ENCODE data around the gene PDE6A. TPM values are rescaled to one million over a fixed set of nuclear protein-coding genes. Genes with fewer than 3 reads are reported as not detected.

The PDE6A gene
- polyA plus RNA-seq, 1 donor: 0.25 TPM

DNA sequence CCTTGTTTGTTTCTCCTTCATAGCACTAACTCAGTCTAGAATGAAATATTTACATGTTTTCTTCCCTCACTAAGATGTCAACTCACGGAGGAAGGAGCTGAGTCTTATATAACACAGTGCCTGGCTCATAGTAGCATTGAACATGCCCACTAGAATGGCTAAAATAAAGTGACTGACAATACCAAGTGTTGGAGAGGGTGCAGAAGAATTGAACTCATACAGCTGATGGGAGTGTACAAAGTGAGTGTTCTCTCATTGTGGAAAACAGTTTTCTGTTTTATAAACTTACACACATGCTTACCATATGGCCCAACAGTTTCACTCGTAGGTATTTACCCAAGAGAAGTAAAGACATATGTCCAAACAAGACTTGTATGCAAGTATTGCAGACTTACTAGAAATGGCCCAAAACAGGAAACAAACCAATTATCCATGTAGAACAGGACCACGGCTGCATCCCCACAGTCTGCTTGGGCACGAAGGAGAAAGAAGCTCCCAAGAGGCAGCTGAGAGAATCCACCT is 127.0 kb downstream of the PDE6A start:
- DNase-seq: no peak

DNA sequence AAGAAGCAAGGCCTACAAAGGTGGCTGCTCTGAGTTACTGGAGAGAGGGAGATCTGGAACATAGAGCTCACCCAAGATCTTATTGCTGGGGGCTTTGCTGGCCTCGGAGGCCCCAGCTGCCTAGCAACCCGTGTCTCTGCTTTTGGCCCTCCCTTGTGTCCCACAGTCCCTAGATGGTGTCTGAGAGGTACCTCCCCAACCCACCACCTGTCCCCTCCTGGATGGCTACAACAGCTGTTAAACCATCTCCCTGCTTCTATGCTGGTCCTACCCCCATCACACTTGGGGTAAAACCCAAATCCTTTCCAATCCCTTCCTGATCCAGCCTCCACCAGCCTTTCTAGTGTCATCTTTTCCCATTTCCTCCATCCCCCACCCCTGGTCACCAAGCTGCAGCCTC is 127.9 kb downstream of the PDE6A start:
- DNase-seq: no peak

DNA sequence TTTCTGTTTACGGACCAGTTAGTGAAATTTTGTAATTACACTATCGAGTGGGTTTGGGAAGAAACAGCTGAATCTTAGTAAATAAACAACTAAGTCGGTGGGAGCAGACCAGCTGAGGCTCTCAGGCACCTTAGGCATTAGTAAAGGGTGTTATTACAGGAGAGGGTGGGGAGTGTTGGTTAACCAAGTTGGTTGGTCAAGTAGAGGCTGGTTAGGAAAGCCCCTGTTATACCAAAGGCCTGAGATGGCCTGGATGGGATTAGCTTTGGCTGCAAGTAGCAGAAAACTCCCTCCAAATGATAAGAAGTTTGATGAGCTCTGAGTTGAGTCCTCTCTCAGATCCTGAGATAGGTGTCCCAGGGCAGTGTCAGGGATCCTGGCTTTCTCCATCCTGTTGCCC is 133.1 kb downstream of the PDE6A start:
- no peak for DNase-seq

DNA sequence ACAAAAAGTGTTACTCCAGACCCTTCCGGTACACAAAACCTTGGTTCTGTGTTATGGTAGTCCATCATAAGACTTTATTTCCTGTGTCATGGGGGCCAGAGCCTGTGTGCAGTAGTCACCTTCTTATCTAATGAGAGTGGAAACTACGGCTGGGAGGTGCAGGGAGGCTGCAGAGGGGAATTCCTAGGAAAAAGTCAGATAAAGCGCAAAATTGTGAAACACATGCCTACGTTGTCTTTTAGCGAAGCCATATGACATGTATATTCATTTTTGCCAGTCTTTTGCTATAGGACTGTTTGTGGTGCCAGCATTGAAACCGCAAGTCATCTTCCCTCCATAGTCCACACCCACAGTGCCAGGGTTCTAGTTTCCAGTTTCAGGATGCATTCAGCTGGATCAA is 133.7 kb downstream of the PDE6A start:
- DNase-seq: no peak

DNA sequence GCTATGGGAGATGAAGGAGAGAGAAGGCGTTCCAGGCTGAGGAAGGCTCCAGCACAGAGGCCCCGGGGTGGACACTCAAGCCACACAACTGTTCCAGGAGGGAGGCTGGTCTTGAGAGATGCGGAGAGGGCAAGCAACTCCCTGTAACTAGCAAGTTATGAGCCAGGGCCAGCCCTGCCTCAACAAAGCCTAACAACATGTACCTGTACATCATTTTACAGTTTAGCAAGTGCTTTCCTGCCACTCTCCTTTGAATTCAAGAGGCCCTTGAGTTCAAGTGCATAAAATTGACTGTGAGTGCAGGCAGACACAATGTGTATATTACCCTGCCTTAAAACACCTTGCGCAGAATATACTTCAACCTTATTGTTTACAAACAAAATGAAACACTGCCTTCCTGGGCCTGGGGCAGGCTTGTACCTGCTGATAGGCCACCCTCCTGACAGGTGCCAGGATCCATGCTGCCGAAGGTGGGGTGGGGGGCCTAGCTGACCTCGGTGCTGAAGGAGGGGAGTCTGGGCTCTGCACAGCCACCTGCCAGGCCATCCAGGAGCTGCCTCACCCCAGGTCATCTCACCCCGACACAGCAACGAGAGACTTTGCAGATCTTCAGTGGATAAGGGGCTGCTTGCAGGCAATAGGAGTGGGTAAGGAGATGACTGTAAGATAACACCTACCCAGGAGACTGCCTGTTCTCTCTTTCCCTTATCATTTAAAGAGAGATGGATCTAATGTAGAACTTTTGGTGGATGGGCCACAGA is 134.5 kb downstream of the PDE6A start:
- DNase-seq: no peak

DNA sequence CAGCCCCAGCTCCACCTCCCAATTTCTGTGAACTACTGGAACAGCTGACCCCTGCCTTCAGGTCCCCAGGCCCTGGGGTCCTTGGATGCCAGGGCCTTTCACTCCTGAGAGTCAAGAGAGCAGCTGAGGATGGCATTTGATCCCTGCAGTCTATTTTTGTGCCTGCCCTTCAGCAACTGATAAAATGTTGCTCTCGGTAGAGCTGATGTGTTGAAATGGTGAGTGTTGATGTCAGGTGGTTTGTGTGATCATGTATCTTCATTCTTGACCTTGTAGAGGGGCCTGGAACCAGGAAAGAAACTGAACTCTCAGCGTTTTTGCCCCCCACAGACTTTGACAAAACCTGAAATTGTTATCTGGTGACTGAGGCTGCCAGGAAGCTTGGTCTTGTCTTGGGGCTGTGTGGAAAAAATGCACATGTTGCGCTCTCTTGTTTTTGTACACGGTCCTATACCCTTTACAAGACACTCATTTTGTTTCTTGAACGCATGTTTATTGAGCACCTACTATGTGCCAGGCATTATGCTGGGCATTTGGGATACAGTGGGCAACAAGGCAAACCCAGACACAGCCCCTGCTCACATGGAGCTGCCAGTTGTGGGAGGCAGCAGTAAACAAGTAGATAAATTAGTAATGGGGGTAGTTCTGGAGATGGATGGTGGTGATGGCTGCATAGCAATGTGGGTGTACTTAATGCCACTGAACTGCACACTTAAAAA is 136.2 kb downstream of the PDE6A start:
- no peak for DNase-seq

Other genes starting within 250 kb of the PDE6A start
- gene PPARGC1B, start 214.5 kb downstream of the PDE6A start, polyA plus RNA-seq (ENCODE audit: insufficient read length): 2.3 TPM
- gene SLC26A2, start 16.0 kb upstream of the PDE6A start, polyA plus RNA-seq (ENCODE audit: insufficient read length): 22.8 TPM
- 5.4 TPM for gene TIGD6, start 55.9 kb upstream of the PDE6A start, polyA plus RNA-seq (ENCODE audit: insufficient read length)
- gene HMGXB3, start 55.9 kb upstream of the PDE6A start, polyA plus RNA-seq (ENCODE audit: insufficient read length): 51.3 TPM
- gene CSF1R, start 141.8 kb upstream of the PDE6A start, polyA plus RNA-seq (ENCODE audit: insufficient read length): 11.8 TPM
- gene PDGFRB, start 211.1 kb upstream of the PDE6A start, polyA plus RNA-seq (ENCODE audit: insufficient read length): 137 TPM
- gene CDX1, start 222.0 kb upstream of the PDE6A start, polyA plus RNA-seq (ENCODE audit: insufficient read length): 0.45 TPM
- 0.12 TPM for gene SLC6A7, start 245.3 kb upstream of the PDE6A start, polyA plus RNA-seq (ENCODE audit: insufficient read length)